ENCODE data around the gene THEM4. TPM values are rescaled to one million over a fixed set of nuclear protein-coding genes. Genes with fewer than 3 reads are reported as not detected.

Gene THEM4
- total RNA-seq, 2 experiments from 2014 or later = 24.0 to 24.5 TPM

DNA sequence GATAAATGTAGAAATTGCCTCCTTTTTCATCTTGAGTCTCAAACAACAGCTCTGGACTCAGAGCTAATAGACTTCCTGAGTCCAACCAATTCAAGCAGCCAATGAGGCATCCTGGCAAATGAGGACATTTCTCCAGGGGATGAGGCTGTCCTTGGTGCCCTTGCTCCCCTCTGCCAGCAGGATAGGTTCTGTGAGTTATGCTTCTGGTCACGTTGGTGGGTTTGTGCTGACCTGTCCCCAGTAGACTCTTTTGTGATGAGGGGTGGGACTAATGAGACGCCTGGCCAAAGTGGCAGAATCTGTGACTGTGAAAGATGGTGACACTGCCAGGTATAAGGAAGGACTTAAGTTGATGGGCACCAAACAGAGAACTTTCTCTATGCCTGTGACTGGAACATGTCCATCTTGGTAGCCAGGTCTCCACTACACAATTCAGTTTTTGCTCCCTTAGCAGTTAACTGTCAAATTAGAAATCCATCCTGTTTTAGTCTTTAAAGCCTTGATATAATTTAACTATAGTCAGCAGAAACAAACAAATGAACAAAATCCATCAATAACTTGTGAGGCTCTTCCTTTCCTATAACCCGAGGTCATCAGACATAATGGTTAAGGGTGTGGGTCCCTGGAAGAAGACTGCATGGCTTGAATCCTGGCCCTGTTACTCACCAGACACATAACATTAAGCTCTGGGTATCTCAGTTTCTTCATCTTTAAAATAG lies 35.7 kb upstream of the THEM4 start:
- H3K4me3 Mint-ChIP-seq = peak overlapping the region; percentile 28
- H3K4me1 Mint-ChIP-seq (ENCODE audit: low read depth) = peaks cover 43% of the 10 kb centered on the region
- peak in 3 of 14 experiments; percentile 8 to 39 (median 31) for DNase-seq

DNA sequence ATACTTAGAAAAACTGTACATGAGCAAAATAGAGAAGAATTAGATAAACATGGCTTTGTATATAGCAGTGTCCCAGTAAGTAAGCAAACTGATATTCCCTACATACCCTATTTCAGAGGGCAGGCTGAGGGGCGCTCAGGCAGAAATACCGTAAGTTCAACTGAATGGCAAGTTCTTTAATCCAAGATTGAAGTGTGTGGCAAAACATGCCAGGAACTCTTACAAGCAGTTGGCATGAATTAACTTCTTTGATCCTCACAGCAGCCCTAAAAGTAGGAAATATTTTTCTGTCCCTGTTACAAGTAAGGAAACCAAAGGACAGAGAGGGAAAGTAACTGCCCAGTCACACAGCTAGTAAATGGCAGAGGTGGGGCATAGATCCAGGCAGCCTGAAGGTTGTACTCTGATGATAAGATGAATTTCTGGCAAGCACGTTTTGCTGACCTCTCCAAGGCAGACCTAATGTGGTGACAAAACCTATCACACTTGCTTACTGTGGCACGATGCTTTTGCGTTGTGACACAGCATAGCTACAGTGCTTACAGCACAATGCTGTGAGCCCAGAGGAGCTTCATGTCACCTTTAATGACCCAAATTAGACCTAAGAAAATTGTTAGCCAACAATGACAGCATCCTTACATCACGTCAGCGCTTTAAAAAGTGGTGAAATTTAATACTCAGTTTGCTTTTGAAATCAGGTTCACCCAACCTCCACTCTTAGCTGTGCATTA lies 35.0 kb upstream of the THEM4 start:
- H3K36me3 ChIP-seq (ENCODE audit: insufficient read depth, low read length) = no peaks in the 10 kb centered on the region
- H3K36me3 Mint-ChIP-seq (ENCODE audit: low read depth) = no peaks in the 10 kb centered on the region
- no peaks in the 10 kb centered on the region for H3K9me3 Mint-ChIP-seq
- peaks cover 54% of the 10 kb centered on the region for H3K4me1 ChIP-seq (ENCODE audit: insufficient read depth, low read length)
- DNase-seq (peak in 3 of 14 experiments; percentile 9 to 58 (median 37)), ATAC-seq (ENCODE audit: poor library complexity) (no peak)
- H3K27ac Mint-ChIP-seq = peak overlapping the region; percentile 88
- no peaks in the 10 kb centered on the region for H3K9me3 ChIP-seq (ENCODE audit: control insufficient read depth in 1 of 2, insufficient read depth in 1 of 2, low read length in 2 of 2)
- no peak overlapping the region for H3K4me3 ChIP-seq (ENCODE audit: low read length)
- H3K27me3 ChIP-seq (ENCODE audit: control insufficient read depth in 1 of 2, insufficient read depth in 2 of 2, low read length in 2 of 2) = no peaks in the 10 kb centered on the region
- ChIA-PET CTCF (interaction anchor here (0.6 to 1.2 kb wide), 3 partner anchors 57 to 749 kb away, joined by 3 to 5 read pairs (median 3); partner anchors contain the start of gene S100A11), POLR2A (interaction anchor here (0.9 to 1.0 kb wide), 2 partner anchors 9 to 20 kb away, joined by 3 to 4 read pairs; no protein-coding TSS in a partner anchor)
- H3K4me1 Mint-ChIP-seq (ENCODE audit: low read depth) = peaks cover 43% of the 10 kb centered on the region
- no peak overlapping the region for H3K4me3 Mint-ChIP-seq
- TF ChIP-seq, protein P1, sequence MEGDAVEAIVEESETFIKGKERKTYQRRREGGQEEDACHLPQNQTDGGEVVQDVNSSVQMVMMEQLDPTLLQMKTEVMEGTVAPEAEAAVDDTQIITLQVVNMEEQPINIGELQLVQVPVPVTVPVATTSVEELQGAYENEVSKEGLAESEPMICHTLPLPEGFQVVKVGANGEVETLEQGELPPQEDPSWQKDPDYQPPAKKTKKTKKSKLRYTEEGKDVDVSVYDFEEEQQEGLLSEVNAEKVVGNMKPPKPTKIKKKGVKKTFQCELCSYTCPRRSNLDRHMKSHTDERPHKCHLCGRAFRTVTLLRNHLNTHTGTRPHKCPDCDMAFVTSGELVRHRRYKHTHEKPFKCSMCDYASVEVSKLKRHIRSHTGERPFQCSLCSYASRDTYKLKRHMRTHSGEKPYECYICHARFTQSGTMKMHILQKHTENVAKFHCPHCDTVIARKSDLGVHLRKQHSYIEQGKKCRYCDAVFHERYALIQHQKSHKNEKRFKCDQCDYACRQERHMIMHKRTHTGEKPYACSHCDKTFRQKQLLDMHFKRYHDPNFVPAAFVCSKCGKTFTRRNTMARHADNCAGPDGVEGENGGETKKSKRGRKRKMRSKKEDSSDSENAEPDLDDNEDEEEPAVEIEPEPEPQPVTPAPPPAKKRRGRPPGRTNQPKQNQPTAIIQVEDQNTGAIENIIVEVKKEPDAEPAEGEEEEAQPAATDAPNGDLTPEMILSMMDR (IDR thresholded peaks at IDR 0.05) = no peak
- intact Hi-C loops (cut with DNase I, micrococcal nuclease) = no loop called here
- H3K27me3 Mint-ChIP-seq = peaks cover 5% of the 10 kb centered on the region
- peak overlapping the region in 1 of 2 donors; percentile 85 for H3K27ac ChIP-seq (ENCODE audit: low read depth in 1 of 2, low read length in 2 of 2)

More for the DNA sequence above, 35.7 kb upstream of the THEM4 start:
- H3K27ac Mint-ChIP-seq = peak overlapping the region; percentile 88
- H3K36me3 Mint-ChIP-seq (ENCODE audit: low read depth) = no peaks in the 10 kb centered on the region
- intact Hi-C loops (cut with DNase I, micrococcal nuclease) = no loop called here
- H3K4me1 ChIP-seq (ENCODE audit: insufficient read depth, low read length) = peaks cover 51% of the 10 kb centered on the region
- no peaks in the 10 kb centered on the region for H3K9me3 Mint-ChIP-seq
- H3K27ac ChIP-seq (ENCODE audit: low read depth in 1 of 2, low read length in 2 of 2) = peak overlapping the region; percentile 49 to 85
- H3K36me3 ChIP-seq (ENCODE audit: insufficient read depth, low read length) = no peaks in the 10 kb centered on the region
- peaks cover 5% of the 10 kb centered on the region for H3K27me3 Mint-ChIP-seq
- TF ChIP-seq, protein P1 (IDR thresholded peaks at IDR 0.05) = no peak
- no peak overlapping the region for H3K4me3 ChIP-seq (ENCODE audit: low read length)
- peak; percentile 0 for ATAC-seq (ENCODE audit: poor library complexity)
- H3K27me3 ChIP-seq (ENCODE audit: control insufficient read depth in 1 of 2, insufficient read depth in 2 of 2, low read length in 2 of 2) = no peaks in the 10 kb centered on the region
- CTCF ChIA-PET = interaction anchor here (0.6 to 2.3 kb wide), 7 partner anchors 11 to 750 kb away, joined by 3 to 8 read pairs (median 5); partner anchors contain the start of gene S100A11
- no peaks in the 10 kb centered on the region for H3K9me3 ChIP-seq (ENCODE audit: control insufficient read depth in 1 of 2, insufficient read depth in 1 of 2, low read length in 2 of 2)
- POLR2A ChIA-PET = interaction anchor here (0.6 to 1.0 kb wide), 5 partner anchors 10 to 1982 kb away, joined by 3 to 4 read pairs (median 3); no protein-coding TSS in a partner anchor

DNA sequence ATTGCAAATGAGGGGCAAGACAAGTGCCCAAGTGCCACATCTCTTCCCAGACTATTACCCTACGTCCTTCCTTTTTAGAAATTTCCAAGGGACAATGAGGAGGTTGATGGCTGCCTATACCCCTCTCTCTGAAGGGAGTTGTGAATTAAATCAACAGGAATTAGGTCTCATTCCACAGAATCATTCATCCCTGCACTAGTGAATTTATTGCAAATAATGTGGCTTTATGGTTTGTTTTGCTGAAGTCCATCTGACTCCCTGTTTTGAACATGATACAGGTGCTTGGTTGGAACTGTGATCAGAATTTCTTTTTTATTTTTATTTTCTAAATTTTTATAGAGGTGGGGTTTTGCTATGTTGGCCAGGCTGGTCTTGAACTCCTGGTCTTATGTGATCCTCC lies 34.3 kb upstream of the THEM4 start:
- Histone ChIP-seq H3K9me3 (ENCODE audit: control insufficient read depth in 1 of 2, insufficient read depth in 1 of 2, low read length in 2 of 2) (no peaks in the 10 kb centered on the region), H3K27me3 (ENCODE audit: control insufficient read depth in 1 of 2, insufficient read depth in 2 of 2, low read length in 2 of 2) (no peaks in the 10 kb centered on the region), H3K27ac (ENCODE audit: low read depth in 1 of 2, low read length in 2 of 2) (peak overlapping the region in 1 of 2 donors; percentile 26), H3K4me3 (ENCODE audit: low read length) (no peak overlapping the region), H3K36me3 (ENCODE audit: insufficient read depth, low read length) (no peaks in the 10 kb centered on the region), H3K4me1 (ENCODE audit: insufficient read depth, low read length) (peaks cover 53% of the 10 kb centered on the region)
- DNase-seq (no peak), ATAC-seq (ENCODE audit: poor library complexity) (no peak)
- H3K27me3 Mint-ChIP-seq = peaks cover 5% of the 10 kb centered on the region
- TF ChIP-seq, protein P1 (IDR thresholded peaks at IDR 0.05) = no peak
- intact Hi-C loops (cut with DNase I, micrococcal nuclease) = no loop called here
- H3K9me3 Mint-ChIP-seq = no peaks in the 10 kb centered on the region
- no peak overlapping the region for H3K4me3 Mint-ChIP-seq
- no peaks in the 10 kb centered on the region for H3K36me3 Mint-ChIP-seq (ENCODE audit: low read depth)
- POLR2A ChIA-PET = interaction anchor here (0.9 kb wide), 1 partner anchor 8 kb away, joined by 4 read pairs; no protein-coding TSS in a partner anchor
- peak overlapping the region; percentile 88 for H3K27ac Mint-ChIP-seq
- CTCF ChIA-PET = no interaction called here
- peaks cover 43% of the 10 kb centered on the region for H3K4me1 Mint-ChIP-seq (ENCODE audit: low read depth)
